ENCODE measurements around the gene MAP10.

Gene MAP10

GRCh38 chr1:232844791-232845190, 39.6 kb downstream of the MAP10 start:
- Histone ChIP-seq H3K9ac (ENCODE audit: low read length) (no peak overlapping the region), H3K79me2 (ENCODE audit: insufficient read depth, low read length) (no peaks in the 10 kb centered on the region), H3K4me2 (ENCODE audit: low read length) (no peak overlapping the region), H3K27ac (ENCODE audit: low read depth, low read length, poor library complexity, severe bottlenecking) (no peak overlapping the region), H4K20me1 (ENCODE audit: insufficient read depth, low read length) (no peaks in the 10 kb centered on the region), H3F3A (ENCODE audit: insufficient read depth, low read length) (no peaks in the 10 kb centered on the region), H3K4me1 (ENCODE audit: insufficient read depth, low read length, severe bottlenecking) (no peaks in the 10 kb centered on the region), H3K9me3 (ENCODE audit: low read length) (no peaks in the 10 kb centered on the region), H2AFZ (ENCODE audit: low read length) (no peak overlapping the region), H3K36me3 (ENCODE audit: insufficient read depth, low read length) (no peaks in the 10 kb centered on the region), H3K27me3 (ENCODE audit: insufficient read depth, low read length) (peaks cover 5% of the 10 kb centered on the region; the same call in 1 of the 2 replicates), H3K4me3 (ENCODE audit: low read depth, low read length, poor library complexity, severe bottlenecking) (no peak overlapping the region), H3K9me2 (ENCODE audit: low read depth, low read length) (no peaks in the 10 kb centered on the region)
- no peak for TF ChIP-seq EZH2 (IDR thresholded peaks at IDR 0.05; ENCODE audit: borderline replicate concordance, low read length)
- no peak for TF ChIP-seq CTCF (IDR thresholded peaks at IDR 0.05; ENCODE audit: low read length)

- Histone ChIP-seq H2AFZ (ENCODE audit: low read length) (no peak overlapping the region), H3K4me3 (ENCODE audit: low read depth, low read length, poor library complexity, severe bottlenecking) (no peak overlapping the region), H4K20me1 (ENCODE audit: insufficient read depth, low read length) (no peaks in the 10 kb centered on the region), H3K9ac (ENCODE audit: low read length) (no peak overlapping the region), H3K27ac (ENCODE audit: low read depth, low read length, poor library complexity, severe bottlenecking) (no peak overlapping the region), H3K79me2 (ENCODE audit: insufficient read depth, low read length) (no peaks in the 10 kb centered on the region), H3K27me3 (ENCODE audit: insufficient read depth, low read length) (peaks cover 5% of the 10 kb centered on the region; the same call in 1 of the 2 replicates), H3K9me2 (ENCODE audit: low read depth, low read length) (no peaks in the 10 kb centered on the region), H3K36me3 (ENCODE audit: insufficient read depth, low read length) (no peaks in the 10 kb centered on the region), H3K4me1 (ENCODE audit: insufficient read depth, low read length, severe bottlenecking) (no peaks in the 10 kb centered on the region), H3K4me2 (ENCODE audit: low read length) (no peak overlapping the region), H3F3A (ENCODE audit: insufficient read depth, low read length) (no peaks in the 10 kb centered on the region), H3K9me3 (ENCODE audit: low read length) (no peaks in the 10 kb centered on the region)
- TF ChIP-seq EZH2 (IDR thresholded peaks at IDR 0.05; ENCODE audit: borderline replicate concordance, low read length) (no peak), CTCF (IDR thresholded peaks at IDR 0.05; ENCODE audit: low read length) (no peak)
These were observed 40.3 kb downstream of the MAP10 start for GRCh38 chr1:232845406-232845955.

- TF ChIP-seq EZH2 (IDR thresholded peaks at IDR 0.05; ENCODE audit: borderline replicate concordance, low read length) (no peak), CTCF (IDR thresholded peaks at IDR 0.05; ENCODE audit: low read length) (no peak)
These were observed 46.3 kb downstream of the MAP10 start for GRCh38 chr1:232851532-232851931.

More at GRCh38 chr1:232851532-232851931, 46.3 kb downstream of the MAP10 start:
- no peaks in the 10 kb centered on the region for H3K4me1 ChIP-seq (ENCODE audit: insufficient read depth, low read length, severe bottlenecking)
- H3K79me2 ChIP-seq (ENCODE audit: insufficient read depth, low read length) = no peaks in the 10 kb centered on the region
- no peaks in the 10 kb centered on the region for H4K20me1 ChIP-seq (ENCODE audit: insufficient read depth, low read length)
- H3K9me3 ChIP-seq (ENCODE audit: low read length) = no peaks in the 10 kb centered on the region
- H3K9ac ChIP-seq (ENCODE audit: low read length) = no peak overlapping the region
- no peaks in the 10 kb centered on the region for H3F3A ChIP-seq (ENCODE audit: insufficient read depth, low read length)
- no peaks in the 10 kb centered on the region for H3K9me2 ChIP-seq (ENCODE audit: low read depth, low read length)
- no peak overlapping the region for H2AFZ ChIP-seq (ENCODE audit: low read length)
- no peaks in the 10 kb centered on the region for H3K27me3 ChIP-seq (ENCODE audit: insufficient read depth, low read length)
- H3K4me2 ChIP-seq (ENCODE audit: low read length) = no peak overlapping the region
- H3K4me3 ChIP-seq (ENCODE audit: low read depth, low read length, poor library complexity, severe bottlenecking) = no peak overlapping the region
- no peak overlapping the region for H3K27ac ChIP-seq (ENCODE audit: low read depth, low read length, poor library complexity, severe bottlenecking)
- no peaks in the 10 kb centered on the region for H3K36me3 ChIP-seq (ENCODE audit: insufficient read depth, low read length)
